Neural progenitor cell (in vitro differentiated cells): ENCODE measurements around the gene SEC14L3.

Experiments
- CTCF ChIP-seq: fragments of 200-600 bp; sonication (generic); IDR thresholded peaks from 2 replicates; pipeline ENCODE4 v1.5.1; 2017; ENCODE audit warnings: antibody characterized with exemption, mild to moderate bottlenecking
- EZH2phosphoT487 ChIP-seq: fragments of 200-600 bp; sonication (generic); IDR thresholded peaks from 2 replicates; pipeline ENCODE4 v1.6.1; 2017; ENCODE audit warnings: antibody characterized with exemption

GRCh38 chr22:30502911-30503310, 31.1 kb upstream of the SEC14L3 start:
- no peak for TF ChIP-seq CTCF
- TF ChIP-seq EZH2phosphoT487: no peak
